Retinal pigment epithelial cell (primary cell): Measurements from ENCODE around the gene PLEKHA8.

ENCODE experiments used
- DNase-seq: peaks from one replicate; pipeline ENCODE4 v3.0.0-alpha.2; 2010; ENCODE audit warnings: low read depth
- H3K4me3 ChIP-seq: 2 replicates; pipeline ENCODE4 v1.5.1; 2011; ENCODE audit warnings: mild to moderate bottlenecking, low read length, control low read depth, moderate library complexity
- TF ChIP-seq, protein P1 (sequence below): conservative IDR thresholded peaks from 2 replicates; pipeline ENCODE4 v1.5.1; 2011; ENCODE audit warnings: low read depth, low read length, control low read depth, inconsistent platforms

The PLEKHA8 gene

DNA sequence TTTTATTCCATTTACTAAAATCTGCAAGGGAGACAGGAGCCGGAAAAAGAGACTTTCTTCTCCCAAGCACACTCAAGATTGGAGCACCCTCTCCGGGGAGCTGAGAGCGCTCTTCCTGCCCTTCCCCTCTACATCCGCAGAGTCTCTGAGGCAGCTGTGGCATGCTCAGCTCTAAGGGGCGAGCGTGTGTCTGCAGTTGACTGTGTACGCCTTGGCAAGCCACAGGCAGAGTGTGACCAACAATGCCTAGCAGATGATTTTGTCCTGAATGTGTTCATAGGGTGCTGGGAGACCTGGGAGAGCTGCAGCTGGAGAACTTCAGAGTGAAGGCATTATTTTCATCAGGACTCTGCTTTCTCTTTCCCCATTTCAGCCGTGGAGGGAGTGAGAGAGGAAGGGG, 127.3 kb downstream of the PLEKHA8 start:
- no peak for DNase-seq
- no peak overlapping the region for H3K4me3 ChIP-seq
- TF ChIP-seq, protein P1, sequence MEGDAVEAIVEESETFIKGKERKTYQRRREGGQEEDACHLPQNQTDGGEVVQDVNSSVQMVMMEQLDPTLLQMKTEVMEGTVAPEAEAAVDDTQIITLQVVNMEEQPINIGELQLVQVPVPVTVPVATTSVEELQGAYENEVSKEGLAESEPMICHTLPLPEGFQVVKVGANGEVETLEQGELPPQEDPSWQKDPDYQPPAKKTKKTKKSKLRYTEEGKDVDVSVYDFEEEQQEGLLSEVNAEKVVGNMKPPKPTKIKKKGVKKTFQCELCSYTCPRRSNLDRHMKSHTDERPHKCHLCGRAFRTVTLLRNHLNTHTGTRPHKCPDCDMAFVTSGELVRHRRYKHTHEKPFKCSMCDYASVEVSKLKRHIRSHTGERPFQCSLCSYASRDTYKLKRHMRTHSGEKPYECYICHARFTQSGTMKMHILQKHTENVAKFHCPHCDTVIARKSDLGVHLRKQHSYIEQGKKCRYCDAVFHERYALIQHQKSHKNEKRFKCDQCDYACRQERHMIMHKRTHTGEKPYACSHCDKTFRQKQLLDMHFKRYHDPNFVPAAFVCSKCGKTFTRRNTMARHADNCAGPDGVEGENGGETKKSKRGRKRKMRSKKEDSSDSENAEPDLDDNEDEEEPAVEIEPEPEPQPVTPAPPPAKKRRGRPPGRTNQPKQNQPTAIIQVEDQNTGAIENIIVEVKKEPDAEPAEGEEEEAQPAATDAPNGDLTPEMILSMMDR = no peak

DNA sequence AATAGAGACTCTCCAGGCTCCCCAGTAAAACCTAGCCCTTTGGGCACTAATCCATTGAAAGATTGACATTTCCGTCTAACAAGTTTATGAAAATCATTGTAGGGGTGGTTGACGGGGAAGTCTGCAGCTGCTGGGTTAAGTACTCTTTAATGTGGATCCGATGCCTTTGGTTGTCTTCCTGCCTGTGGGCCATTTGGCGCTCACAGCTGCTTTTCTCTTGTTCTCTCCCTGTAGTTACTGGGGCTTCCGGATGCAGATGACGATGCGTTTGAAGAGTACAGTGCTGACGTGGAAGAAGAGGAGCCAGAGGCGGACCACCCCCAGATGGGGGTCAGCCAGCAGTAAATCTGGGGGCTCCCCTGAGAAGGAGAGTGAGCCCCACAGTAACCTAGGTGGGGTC, 129.0 kb downstream of the PLEKHA8 start:
- TF ChIP-seq, protein P1 = no peak
- H3K4me3 ChIP-seq = no peak overlapping the region
- DNase-seq = no peak

DNA sequence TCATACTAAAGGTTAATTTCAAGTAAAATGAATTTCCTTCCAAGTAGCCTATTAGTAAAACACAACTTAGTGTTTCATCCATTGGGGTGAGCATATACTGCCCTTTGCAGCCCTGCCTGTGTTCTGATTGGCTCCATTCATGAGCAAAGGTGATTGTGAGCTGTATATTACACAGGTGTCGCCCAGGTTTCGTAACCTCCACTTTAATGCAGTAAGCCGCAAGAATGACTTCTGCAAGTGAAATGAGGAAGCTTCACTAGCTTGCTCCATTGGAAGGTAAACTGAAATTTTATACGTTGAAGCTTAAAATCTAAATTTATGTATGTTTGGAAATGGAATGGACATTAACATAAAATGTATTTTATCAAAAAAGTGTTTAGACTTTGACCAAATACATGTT, 131.0 kb downstream of the PLEKHA8 start:
- TF ChIP-seq, protein P1 = no peak
- DNase-seq = no peak
- no peak overlapping the region for H3K4me3 ChIP-seq

DNA sequence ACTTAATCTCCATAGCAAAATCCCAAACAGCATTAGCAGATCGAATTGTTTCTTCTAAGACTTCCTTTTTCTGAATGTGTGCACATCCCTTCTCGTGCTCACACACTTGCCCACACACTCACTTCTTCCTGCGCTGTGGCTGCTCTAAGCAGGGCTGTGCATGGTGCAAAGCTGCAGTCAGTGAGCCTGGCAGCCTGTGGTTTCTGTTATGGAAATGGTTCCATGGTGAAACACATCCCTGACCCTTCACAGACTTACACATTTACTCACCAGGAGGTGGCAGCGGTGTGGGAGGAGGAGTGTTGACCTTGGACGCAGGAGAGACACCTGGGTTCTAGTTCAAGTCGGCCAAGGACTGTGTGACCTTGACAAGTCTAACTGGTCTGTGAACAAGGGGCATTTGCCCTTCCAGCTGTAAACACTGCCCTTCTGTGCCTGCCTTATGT, 131.5 kb downstream of the PLEKHA8 start:
- H3K4me3 ChIP-seq = no peak overlapping the region
- DNase-seq = no peak
- TF ChIP-seq, protein P1 = peak; percentile 43

DNA sequence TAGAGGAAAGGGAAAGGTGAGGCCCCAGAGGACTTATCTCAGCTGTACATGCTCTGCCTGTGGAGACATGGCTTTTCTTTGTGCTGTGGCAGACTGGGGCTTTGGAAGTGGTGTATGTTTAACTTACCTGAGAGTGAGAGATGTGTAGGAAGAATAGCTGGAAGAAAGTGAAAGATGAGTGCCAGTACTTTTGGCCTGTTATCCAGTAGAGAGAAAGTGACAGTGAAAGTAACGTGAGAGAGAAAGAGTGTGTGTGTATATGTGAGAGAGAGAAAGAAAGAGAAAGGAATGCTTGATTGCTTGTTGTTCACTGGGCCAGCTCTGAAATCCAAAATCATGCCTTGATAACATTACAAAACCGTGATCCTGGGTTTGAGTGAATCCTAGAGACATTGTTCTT, 132.1 kb downstream of the PLEKHA8 start:
- TF ChIP-seq, protein P1 = no peak
- DNase-seq = no peak
- H3K4me3 ChIP-seq = no peak overlapping the region

DNA sequence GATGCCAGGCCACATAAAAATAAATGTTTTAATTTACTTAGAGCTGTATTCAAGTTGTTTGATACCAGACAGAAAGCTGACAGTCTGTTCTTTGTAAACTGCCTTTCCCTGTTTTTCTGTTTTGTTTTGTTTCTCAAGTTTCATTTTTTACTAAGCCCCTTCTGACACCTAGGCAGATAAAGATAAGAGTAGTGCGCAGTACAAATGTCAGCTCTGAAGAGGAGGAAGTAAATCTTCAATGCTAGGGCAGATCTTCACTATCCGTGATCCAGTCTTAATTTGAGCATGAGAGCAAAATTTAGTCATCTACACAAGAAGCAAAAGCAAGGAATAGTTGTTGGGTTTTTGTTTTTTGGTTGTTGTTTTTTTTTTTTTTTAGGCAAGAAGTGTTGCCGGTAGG, 133.9 kb downstream of the PLEKHA8 start:
- no peak overlapping the region for H3K4me3 ChIP-seq
- TF ChIP-seq, protein P1 = no peak
- no peak for DNase-seq

DNA sequence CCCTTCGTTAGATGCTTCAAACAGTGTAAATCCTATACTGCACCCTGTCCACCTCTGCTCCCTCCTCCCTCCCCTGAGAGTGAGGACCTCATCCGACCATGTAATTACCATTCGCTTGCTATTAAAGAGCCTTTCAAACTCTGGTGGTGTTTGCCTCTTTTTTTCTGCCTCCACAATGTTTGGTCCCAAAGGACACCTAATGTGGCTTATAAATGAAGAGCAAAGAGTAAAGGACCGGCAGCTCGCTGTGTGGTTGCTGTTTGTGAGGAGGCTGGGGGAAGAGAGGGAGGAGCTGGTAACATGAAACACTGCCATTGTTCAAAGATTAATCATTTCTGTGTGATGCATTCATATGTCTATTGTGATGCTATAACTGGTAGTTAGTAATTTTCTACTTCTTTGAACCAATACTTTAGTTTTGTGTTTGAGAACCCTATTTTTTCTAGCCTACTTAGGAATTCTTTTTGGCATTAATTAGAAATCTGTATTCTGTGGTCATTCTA, 134.5 kb downstream of the PLEKHA8 start:
- peak overlapping the region; percentile 9 for H3K4me3 ChIP-seq
- no peak for DNase-seq
- TF ChIP-seq, protein P1 = no peak
